Measurements from ENCODE around the gene SH3BGRL2.

- TF ChIP-seq, protein P1, sequence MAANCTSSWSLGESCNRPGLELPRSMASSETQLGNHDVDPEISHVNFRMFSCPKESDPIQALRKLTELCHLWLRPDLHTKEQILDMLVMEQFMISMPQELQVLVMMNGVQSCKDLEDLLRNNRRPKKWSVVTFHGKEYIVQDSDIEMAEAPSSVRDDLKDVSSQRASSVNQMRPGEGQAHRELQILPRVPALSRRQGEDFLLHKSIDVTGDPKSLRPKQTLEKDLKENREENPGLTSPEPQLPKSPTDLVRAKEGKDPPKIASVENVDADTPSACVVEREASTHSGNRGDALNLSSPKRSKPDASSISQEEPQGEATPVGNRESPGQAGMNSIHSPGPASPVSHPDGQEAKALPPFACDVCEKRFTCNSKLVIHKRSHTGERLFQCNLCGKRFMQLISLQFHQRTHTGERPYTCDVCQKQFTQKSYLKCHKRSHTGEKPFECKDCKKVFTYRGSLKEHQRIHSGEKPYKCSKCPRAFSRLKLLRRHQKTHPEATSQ (tag by site-specific recombination; IDR thresholded peaks at IDR 0.05): no peak
- no peak for TF ChIP-seq ZNF747 (tag by site-specific recombination; IDR thresholded peaks at IDR 0.05)
- TF ChIP-seq BCL11A (tag by site-specific recombination; IDR thresholded peaks at IDR 0.05; ENCODE audit: low read depth): no peak
- TF ChIP-seq ZNF311 (tag by site-specific recombination; IDR thresholded peaks at IDR 0.05; ENCODE audit: borderline replicate concordance): no peak
- TF ChIP-seq, protein P2, sequence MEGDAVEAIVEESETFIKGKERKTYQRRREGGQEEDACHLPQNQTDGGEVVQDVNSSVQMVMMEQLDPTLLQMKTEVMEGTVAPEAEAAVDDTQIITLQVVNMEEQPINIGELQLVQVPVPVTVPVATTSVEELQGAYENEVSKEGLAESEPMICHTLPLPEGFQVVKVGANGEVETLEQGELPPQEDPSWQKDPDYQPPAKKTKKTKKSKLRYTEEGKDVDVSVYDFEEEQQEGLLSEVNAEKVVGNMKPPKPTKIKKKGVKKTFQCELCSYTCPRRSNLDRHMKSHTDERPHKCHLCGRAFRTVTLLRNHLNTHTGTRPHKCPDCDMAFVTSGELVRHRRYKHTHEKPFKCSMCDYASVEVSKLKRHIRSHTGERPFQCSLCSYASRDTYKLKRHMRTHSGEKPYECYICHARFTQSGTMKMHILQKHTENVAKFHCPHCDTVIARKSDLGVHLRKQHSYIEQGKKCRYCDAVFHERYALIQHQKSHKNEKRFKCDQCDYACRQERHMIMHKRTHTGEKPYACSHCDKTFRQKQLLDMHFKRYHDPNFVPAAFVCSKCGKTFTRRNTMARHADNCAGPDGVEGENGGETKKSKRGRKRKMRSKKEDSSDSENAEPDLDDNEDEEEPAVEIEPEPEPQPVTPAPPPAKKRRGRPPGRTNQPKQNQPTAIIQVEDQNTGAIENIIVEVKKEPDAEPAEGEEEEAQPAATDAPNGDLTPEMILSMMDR (tag by site-specific recombination; IDR thresholded peaks at IDR 0.05): no peak
- no peak for TF ChIP-seq ZNF521 (tag by site-specific recombination; IDR thresholded peaks at IDR 0.05)
Measured at GRCh38 chr6:79636673-79637072, 5.5 kb downstream of the SH3BGRL2 start.
